ENCODE data around the gene FSHR. TPM values are rescaled to one million over a fixed set of nuclear protein-coding genes. Genes with fewer than 3 reads are reported as not detected.

FSHR gene
- total RNA-seq, 1 donor from 2014 or later: not detected

GRCh38 chr2:49102146-49102545 is 52.2 kb downstream of the FSHR start:
- TF ChIP-seq, protein P1, sequence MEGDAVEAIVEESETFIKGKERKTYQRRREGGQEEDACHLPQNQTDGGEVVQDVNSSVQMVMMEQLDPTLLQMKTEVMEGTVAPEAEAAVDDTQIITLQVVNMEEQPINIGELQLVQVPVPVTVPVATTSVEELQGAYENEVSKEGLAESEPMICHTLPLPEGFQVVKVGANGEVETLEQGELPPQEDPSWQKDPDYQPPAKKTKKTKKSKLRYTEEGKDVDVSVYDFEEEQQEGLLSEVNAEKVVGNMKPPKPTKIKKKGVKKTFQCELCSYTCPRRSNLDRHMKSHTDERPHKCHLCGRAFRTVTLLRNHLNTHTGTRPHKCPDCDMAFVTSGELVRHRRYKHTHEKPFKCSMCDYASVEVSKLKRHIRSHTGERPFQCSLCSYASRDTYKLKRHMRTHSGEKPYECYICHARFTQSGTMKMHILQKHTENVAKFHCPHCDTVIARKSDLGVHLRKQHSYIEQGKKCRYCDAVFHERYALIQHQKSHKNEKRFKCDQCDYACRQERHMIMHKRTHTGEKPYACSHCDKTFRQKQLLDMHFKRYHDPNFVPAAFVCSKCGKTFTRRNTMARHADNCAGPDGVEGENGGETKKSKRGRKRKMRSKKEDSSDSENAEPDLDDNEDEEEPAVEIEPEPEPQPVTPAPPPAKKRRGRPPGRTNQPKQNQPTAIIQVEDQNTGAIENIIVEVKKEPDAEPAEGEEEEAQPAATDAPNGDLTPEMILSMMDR (IDR thresholded peaks at IDR 0.05; ENCODE audit: insufficient read depth, low read length, severe bottlenecking): no peak
- Histone ChIP-seq H3K27me3 (ENCODE audit: control insufficient read depth, insufficient read depth, low read length) (no peaks in the 10 kb centered on the region), H3K36me3 (ENCODE audit: control insufficient read depth, insufficient read depth, low read length) (no peaks in the 10 kb centered on the region), H3K4me3 (ENCODE audit: low read depth, low read length) (no peak overlapping the region)
- FAIRE-seq (no peak), DNase-seq (ENCODE audit: low read depth) (no peak)

GRCh38 chr2:49080681-49081080 is 73.6 kb downstream of the FSHR start:
- TF ChIP-seq, protein P1 (IDR thresholded peaks at IDR 0.05; ENCODE audit: insufficient read depth, low read length, severe bottlenecking): no peak
- DNase-seq (ENCODE audit: low read depth): no peak
- Histone ChIP-seq H3K4me3 (ENCODE audit: low read depth, low read length) (no peak overlapping the region), H3K36me3 (ENCODE audit: control insufficient read depth, insufficient read depth, low read length) (no peaks in the 10 kb centered on the region), H3K27me3 (ENCODE audit: control insufficient read depth, insufficient read depth, low read length) (no peaks in the 10 kb centered on the region)
- no peak for FAIRE-seq

- TF ChIP-seq, protein P1 (IDR thresholded peaks at IDR 0.05; ENCODE audit: insufficient read depth, low read length, severe bottlenecking): no peak
- Histone ChIP-seq H3K36me3 (ENCODE audit: control insufficient read depth, insufficient read depth, low read length) (no peaks in the 10 kb centered on the region), H3K4me3 (ENCODE audit: low read depth, low read length) (no peak overlapping the region), H3K27me3 (ENCODE audit: control insufficient read depth, insufficient read depth, low read length) (no peaks in the 10 kb centered on the region)
- DNase-seq (ENCODE audit: low read depth): no peak
- FAIRE-seq: no peak
These were observed 83.6 kb downstream of the FSHR start for GRCh38 chr2:49070716-49071115.

DNA sequence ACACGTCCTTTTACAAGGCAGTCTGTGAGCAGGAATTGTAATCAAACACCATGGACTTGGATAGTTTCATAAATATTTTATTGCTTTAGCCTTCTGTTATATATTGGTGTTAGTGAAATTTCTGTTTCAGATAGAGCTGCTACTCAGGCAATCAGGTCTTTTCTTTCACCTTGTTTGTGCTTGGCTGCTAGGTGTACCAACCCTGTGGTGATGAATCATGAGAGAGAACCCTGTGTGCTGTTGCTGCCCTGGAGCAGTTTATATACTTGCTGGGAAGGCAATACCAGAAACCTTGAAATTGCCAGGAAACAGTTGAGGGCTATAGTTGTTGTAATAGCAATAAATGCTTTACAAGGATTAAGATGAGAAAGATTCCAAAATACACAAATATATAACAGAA is 84.5 kb downstream of the FSHR start:
- no peak overlapping the region for H3K4me3 ChIP-seq (ENCODE audit: low read depth, low read length)
- no peak for FAIRE-seq
- H3K36me3 ChIP-seq (ENCODE audit: control insufficient read depth, insufficient read depth, low read length): no peaks in the 10 kb centered on the region
- peak; percentile 32 for DNase-seq (ENCODE audit: low read depth)
- TF ChIP-seq, protein P1 (IDR thresholded peaks at IDR 0.05; ENCODE audit: insufficient read depth, low read length, severe bottlenecking): no peak
- H3K27me3 ChIP-seq (ENCODE audit: control insufficient read depth, insufficient read depth, low read length): no peaks in the 10 kb centered on the region

DNA sequence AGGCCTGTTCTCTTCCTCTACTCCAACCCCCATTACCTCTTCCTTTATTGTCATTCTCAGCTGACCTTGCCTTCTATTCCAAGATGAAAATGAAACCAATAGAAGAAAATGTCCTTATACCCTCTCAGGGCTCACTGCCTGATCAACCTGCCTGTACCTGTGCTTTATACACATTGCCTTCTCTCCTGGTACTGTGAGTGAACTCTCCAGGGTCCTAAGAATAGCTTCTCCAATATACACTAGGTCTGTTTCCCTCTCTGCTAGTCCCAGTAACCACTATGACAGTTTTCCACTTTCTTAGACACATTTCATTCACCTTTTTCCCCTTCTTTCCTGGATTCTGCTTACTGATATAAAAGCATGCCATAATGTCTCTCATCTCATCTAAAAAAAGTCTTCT is 85.7 kb downstream of the FSHR start:
- FAIRE-seq (no peak), DNase-seq (ENCODE audit: low read depth) (no peak)
- TF ChIP-seq, protein P1 (IDR thresholded peaks at IDR 0.05; ENCODE audit: insufficient read depth, low read length, severe bottlenecking): no peak

GRCh38 chr2:49067971-49068370 is 86.3 kb downstream of the FSHR start:
- TF ChIP-seq, protein P1 (IDR thresholded peaks at IDR 0.05; ENCODE audit: insufficient read depth, low read length, severe bottlenecking): no peak
- Histone ChIP-seq H3K27me3 (ENCODE audit: control insufficient read depth, insufficient read depth, low read length) (no peaks in the 10 kb centered on the region), H3K4me3 (ENCODE audit: low read depth, low read length) (no peak overlapping the region), H3K36me3 (ENCODE audit: control insufficient read depth, insufficient read depth, low read length) (no peaks in the 10 kb centered on the region)
- FAIRE-seq (no peak), DNase-seq (ENCODE audit: low read depth) (no peak)

More for the DNA sequence above, 85.7 kb downstream of the FSHR start:
- H3K36me3 ChIP-seq (ENCODE audit: control insufficient read depth, insufficient read depth, low read length): no peaks in the 10 kb centered on the region
- no peak overlapping the region for H3K4me3 ChIP-seq (ENCODE audit: low read depth, low read length)
- no peaks in the 10 kb centered on the region for H3K27me3 ChIP-seq (ENCODE audit: control insufficient read depth, insufficient read depth, low read length)
